Smooth muscle cell (in vitro differentiated cells): ENCODE results near the gene ZCCHC24. TPM values are rescaled to one million over a fixed set of nuclear protein-coding genes. Genes with fewer than 3 reads are reported as not detected.
"Not testable (repeated sequence)": the region's sequence is repeated elsewhere in the genome, so short reads cannot be mapped to it uniquely, and the experiment has no call there.

ENCODE experiments used
- DNase-seq: peaks from one replicate; lab custom pipeline; 2025; ENCODE audit not compliant: unreplicated experiment; lab: John Stamatoyannopoulos, UW
- H2AFZ ChIP-seq: fragments of 200-600 bp; sonication (generic); 2 replicates; pipeline ENCODE4 v1.6.0; 2016; ENCODE audit warnings: antibody characterized with exemption, low read depth, mild to moderate bottlenecking
- H3F3A ChIP-seq: fragments of 200-600 bp; sonication (generic); 2 replicates; pipeline ENCODE4 v1.6.0; 2017; ENCODE audit warnings: antibody characterized with exemption, low read depth
- H3K27ac ChIP-seq: fragments of 200-600 bp; sonication (generic); 2 replicates; pipeline ENCODE4 v1.5.1; 2016; ENCODE audit warnings: low read depth, mild to moderate bottlenecking
- H3K27me3 ChIP-seq: fragments of 200-600 bp; sonication (generic); 2 replicates; pipeline ENCODE4 v1.6.1; 2016; ENCODE audit warnings: low read depth, mild to moderate bottlenecking
- H3K36me3 ChIP-seq: fragments of 200-600 bp; sonication (generic); 2 replicates; pipeline ENCODE4 v1.5.1; 2016; ENCODE audit warnings: low read depth
- H3K4me1 ChIP-seq: fragments of 200-600 bp; sonication (generic); 2 replicates; pipeline ENCODE4 v1.5.1; 2016; ENCODE audit warnings: low read depth
- H3K4me2 ChIP-seq: fragments of 200-600 bp; sonication (generic); 2 replicates; pipeline ENCODE4 v1.6.0; 2016; ENCODE audit warnings: mild to moderate bottlenecking
- H3K4me3 ChIP-seq: fragments of 200-600 bp; sonication (generic); 2 replicates; pipeline ENCODE4 v1.5.1; 2016; ENCODE audit warnings: mild to moderate bottlenecking
- H3K79me2 ChIP-seq: fragments of 200-600 bp; sonication (generic); 2 replicates; pipeline ENCODE4 v1.6.0; 2016; ENCODE audit warnings: low read depth, mild to moderate bottlenecking
- H3K9ac ChIP-seq: fragments of 200-600 bp; sonication (generic); 2 replicates; pipeline ENCODE4 v1.6.0; 2016; ENCODE audit warnings: low read depth
- H3K9me3 ChIP-seq: fragments of 200-600 bp; sonication (generic); replicated peaks from 2 replicates; pipeline ENCODE4 v1.5.1; 2016; ENCODE audit warnings: low read depth
- H4K20me1 ChIP-seq: fragments of 200-600 bp; sonication (generic); 2 replicates; pipeline ENCODE4 v1.6.0; 2016; ENCODE audit warnings: low read depth
- CTCF ChIP-seq: fragments of 200-600 bp; sonication (generic); IDR thresholded peaks from 2 replicates; pipeline ENCODE4 v1.5.1; 2017; ENCODE audit warnings: borderline replicate concordance, mild to moderate bottlenecking, antibody characterized with exemption; ENCODE audit not compliant: insufficient read depth, poor library complexity, severe bottlenecking
- WGBS: methylation state at CpG from one replicate; pipeline ENCODE4 v1.1.7; 2016; ENCODE audit warnings: low lambda C conversion rate; 5-methylcytosine and 5-hydroxymethylcytosine counted together
- polyA plus RNA-seq: library from polyadenylated mRNA; unstranded; fragments of >200 nt; fragmentation: Nextera tagmentation; extraction: Ambion mirVana; gene quantifications from 2 replicates; pipeline ENCODE4 v1.2.1, GENCODE V29; 2016
- total RNA-seq: library from RNA; depleted of rRNA; stranded (reverse); fragments of >200 nt; gene quantifications from 2 replicates; pipeline ENCODE4 v1.2.3, GENCODE V29; 2014

ZCCHC24 gene
- total and polyA plus RNA-seq, 2 experiments from 2014 or later, result 21.9 to 52.1 TPM

GRCh38 chr10:79340646-79341244 is 104.7 kb downstream of the ZCCHC24 start:
- no peaks in the 10 kb centered on the region for H3F3A ChIP-seq
- TF ChIP-seq CTCF, result no peak
- H4K20me1 ChIP-seq, result no peaks in the 10 kb centered on the region
- H3K4me1 ChIP-seq, result no peaks in the 10 kb centered on the region
- no peak overlapping the region for H3K9ac ChIP-seq
- H3K36me3 ChIP-seq, result no peaks in the 10 kb centered on the region
- no peaks in the 10 kb centered on the region for H3K9me3 ChIP-seq
- no peak for DNase-seq
- no peak overlapping the region for H3K4me2 ChIP-seq
- H2AFZ ChIP-seq, result no peak overlapping the region
- H3K27ac ChIP-seq, result no peak overlapping the region
- WGBS, result 91% methylated on average over 5 of the region's 5 CpGs
- H3K27me3 ChIP-seq, result no peaks in the 10 kb centered on the region
- H3K79me2 ChIP-seq, result no peaks in the 10 kb centered on the region
- no peak overlapping the region for H3K4me3 ChIP-seq

GRCh38 chr10:79339266-79339665 is 106.2 kb downstream of the ZCCHC24 start:
- H3K9me3 ChIP-seq, result no peaks in the 10 kb centered on the region
- no peaks in the 10 kb centered on the region for H3K27me3 ChIP-seq
- H3K4me1 ChIP-seq, result no peaks in the 10 kb centered on the region
- no peak overlapping the region for H3K4me2 ChIP-seq
- H2AFZ ChIP-seq, result no peak overlapping the region
- H4K20me1 ChIP-seq, result no peaks in the 10 kb centered on the region
- no peak overlapping the region for H3K9ac ChIP-seq
- no peaks in the 10 kb centered on the region for H3K79me2 ChIP-seq
- H3K4me3 ChIP-seq, result no peak overlapping the region
- no peaks in the 10 kb centered on the region for H3K36me3 ChIP-seq
- no peak for DNase-seq
- H3F3A ChIP-seq, result no peaks in the 10 kb centered on the region
- no peak for TF ChIP-seq CTCF
- 78% methylated on average over 3 of the region's 3 CpGs for WGBS
- no peak overlapping the region for H3K27ac ChIP-seq

GRCh38 chr10:79337783-79338469 is 107.5 kb downstream of the ZCCHC24 start:
- not testable (repeated sequence) for H3K79me2 ChIP-seq, H3K27ac ChIP-seq, H3F3A ChIP-seq, H3K27me3 ChIP-seq, DNase-seq, H3K4me2 ChIP-seq, H3K36me3 ChIP-seq, H4K20me1 ChIP-seq, H3K4me3 ChIP-seq, H3K9me3 ChIP-seq, H2AFZ ChIP-seq, H3K9ac ChIP-seq, H3K4me1 ChIP-seq
- 98% methylated on average over 7 of the region's 11 CpGs for whole genome bisulfite sequencing

GRCh38 chr10:79336739-79337138 is 108.7 kb downstream of the ZCCHC24 start:
- H3K27me3 ChIP-seq, result no peaks in the 10 kb centered on the region
- H3K4me3 ChIP-seq, result no peak overlapping the region
- no peaks in the 10 kb centered on the region for H3K9me3 ChIP-seq
- H3K27ac ChIP-seq, result no peak overlapping the region
- H2AFZ ChIP-seq, result no peak overlapping the region
- no peaks in the 10 kb centered on the region for H3F3A ChIP-seq
- TF ChIP-seq CTCF, result no peak
- no peaks in the 10 kb centered on the region for H3K4me1 ChIP-seq
- H3K36me3 ChIP-seq, result no peaks in the 10 kb centered on the region
- H3K9ac ChIP-seq, result no peak overlapping the region
- 43% methylated on average over 7 of the region's 7 CpGs for WGBS
- H3K4me2 ChIP-seq, result no peak overlapping the region
- H3K79me2 ChIP-seq, result no peaks in the 10 kb centered on the region
- no peak for DNase-seq
- H4K20me1 ChIP-seq, result no peaks in the 10 kb centered on the region
